Hindlimb muscle (tissue), 1 donor: ENCODE data around the gene ACOD1. TPM values are rescaled to one million over a fixed set of nuclear protein-coding genes. Genes with fewer than 3 reads are reported as not detected.
A peak's percentile ranks its signal among the peaks of the same experiment; 100 is the strongest.
"Not testable (repeated sequence)": the region's sequence is repeated elsewhere in the genome, so short reads cannot be mapped to it uniquely, and the experiment has no call there.

Source experiments
- DNase-seq: peaks from one replicate; pipeline ENCODE4 v3.0.0-alpha.2; 2013
- polyA plus RNA-seq: library from polyadenylated mRNA; unstranded; fragments of 120-200 nt; gene quantifications from one replicate; pipeline ENCODE4 v1.2.1, GENCODE V29; 2013; ENCODE audit not compliant: insufficient read length

ACOD1 gene
- polyA plus RNA-seq, 1 donor = not detected

DNA sequence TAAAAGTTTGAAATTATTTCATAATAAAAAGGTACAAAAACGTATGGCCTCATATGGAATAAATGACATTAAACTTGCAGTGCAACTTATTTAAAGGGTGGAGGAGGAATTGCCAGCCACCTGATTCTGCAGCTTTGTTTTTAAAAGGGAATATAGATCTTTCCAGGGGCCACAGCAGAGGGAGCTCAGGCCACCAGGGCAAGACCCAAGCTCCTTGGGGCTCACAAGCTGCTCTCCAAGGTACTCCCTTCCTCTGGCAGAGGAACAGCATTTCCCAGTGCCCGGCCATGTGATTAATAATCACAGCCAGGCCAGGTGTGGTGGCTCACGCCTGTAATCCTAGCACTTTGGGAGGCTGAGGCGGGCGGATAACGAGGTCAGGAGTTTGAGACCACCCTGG is 6.2 kb downstream of the ACOD1 start:
- no peak for DNase-seq

- DNase-seq = no peak
Observed at GRCh38 chr13:76955193-76955592, 6.9 kb downstream of the ACOD1 start.

- no peak for DNase-seq
Observed at GRCh38 chr13:76955661-76956060, 7.3 kb downstream of the ACOD1 start.

DNA sequence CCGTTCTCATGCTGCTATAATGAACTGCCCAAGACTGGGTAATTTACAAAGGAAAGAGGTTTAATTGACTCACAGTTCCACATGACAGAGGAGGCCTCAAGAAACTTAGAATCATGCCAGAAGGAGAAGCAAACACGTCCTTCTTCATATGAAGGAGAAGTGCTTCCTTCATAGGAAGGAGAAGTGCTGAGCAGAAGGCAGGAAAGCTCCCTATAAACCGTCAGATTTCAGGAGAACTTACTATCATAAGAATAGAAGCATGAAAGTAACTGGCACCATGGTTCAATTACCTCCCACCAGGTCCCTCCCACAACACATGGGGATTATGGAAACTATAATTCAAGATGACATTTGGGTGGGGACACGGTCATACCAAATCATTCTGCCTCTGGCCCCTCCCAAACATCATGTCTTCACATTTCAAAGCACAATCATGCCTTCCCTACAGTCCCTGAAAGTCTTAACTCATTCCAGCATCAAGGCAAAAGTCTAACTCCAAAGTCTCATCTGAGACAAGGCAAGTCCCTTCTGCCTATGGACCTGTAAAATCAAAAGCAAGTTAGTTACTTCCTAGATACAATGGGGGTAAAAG is 10.6 kb downstream of the ACOD1 start:
- DNase-seq = no peak

- DNase-seq = not testable (repeated sequence)
Observed at GRCh38 chr13:76959734-76960133, 11.4 kb downstream of the ACOD1 start.

- peak; percentile 83 for DNase-seq
Observed at GRCh38 chr13:76965759-76966421, 17.6 kb downstream of the ACOD1 start.

GRCh38 chr13:76967031-76967430 is 18.7 kb downstream of the ACOD1 start:
- DNase-seq = no peak

- DNase-seq = no peak
Observed at GRCh38 chr13:76968041-76968440, 19.7 kb downstream of the ACOD1 start.

- no peak for DNase-seq
Observed at GRCh38 chr13:76969488-76970365, 21.4 kb downstream of the ACOD1 start.

GRCh38 chr13:76971215-76971614 is 22.9 kb downstream of the ACOD1 start:
- DNase-seq = no peak

- DNase-seq = no peak
Observed at GRCh38 chr13:76971851-76972829, 23.8 kb downstream of the ACOD1 start.

GRCh38 chr13:76973920-76974617 is 25.8 kb downstream of the ACOD1 start:
- no peak for DNase-seq

DNA sequence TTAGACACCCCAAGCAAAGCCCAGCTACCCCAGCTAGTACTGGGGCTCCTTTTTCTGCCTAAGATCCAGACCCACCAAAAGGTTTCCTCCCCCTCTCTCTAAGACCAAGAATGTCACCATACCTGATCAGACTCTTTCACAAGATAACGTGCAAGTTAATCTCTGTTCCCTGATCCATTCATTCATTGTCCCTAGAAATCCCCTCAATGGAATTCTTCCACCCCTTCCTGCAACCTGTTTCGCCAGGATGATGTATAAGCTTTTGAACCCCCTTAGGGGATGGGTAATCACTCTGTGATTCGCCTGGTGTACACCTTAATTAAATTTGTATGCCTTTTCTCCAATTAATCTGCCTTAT is 26.3 kb downstream of the ACOD1 start:
- DNase-seq = no peak

DNA sequence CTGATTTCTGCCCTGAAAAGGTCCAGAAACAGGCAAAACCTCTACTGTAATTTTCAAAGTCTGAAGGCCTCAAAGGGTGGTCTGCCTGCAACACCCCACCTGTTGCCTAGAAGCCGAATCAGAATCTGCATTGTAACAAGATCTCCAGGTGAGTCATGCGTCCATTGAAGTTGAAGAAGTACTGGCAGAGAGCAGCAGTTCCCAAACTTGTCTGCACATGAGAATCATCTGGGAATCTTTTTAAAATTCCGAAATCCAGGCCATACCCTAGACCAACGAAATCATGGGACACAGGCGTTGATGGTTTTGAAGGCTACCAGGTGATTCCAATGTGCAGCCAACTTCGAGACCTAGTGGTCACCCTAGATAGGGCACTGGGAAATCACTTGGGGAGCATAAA is 27.6 kb downstream of the ACOD1 start:
- no peak for DNase-seq

GRCh38 chr13:76976490-76976889 is 28.2 kb downstream of the ACOD1 start:
- DNase-seq = no peak

DNA sequence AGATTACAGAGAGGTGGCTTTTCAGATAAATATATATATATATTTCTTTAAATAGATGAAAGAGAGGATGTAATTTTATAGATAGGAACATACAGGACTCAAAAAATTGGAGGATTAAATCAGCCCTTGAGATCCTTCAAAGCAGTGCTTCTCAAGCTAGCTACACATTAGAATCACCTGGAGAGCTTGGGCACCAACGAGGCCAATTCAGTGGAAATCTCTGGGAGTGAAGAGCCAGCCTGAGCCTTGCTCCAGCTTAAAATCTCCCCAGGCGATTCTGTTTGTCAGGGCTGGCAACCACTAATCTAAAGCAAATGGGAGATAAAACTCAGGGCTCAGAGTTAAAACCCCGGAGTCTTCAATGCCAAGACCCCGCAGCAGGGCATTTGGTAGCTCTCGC is 28.6 kb downstream of the ACOD1 start:
- no peak for DNase-seq

- peak; percentile 83 for DNase-seq
Observed at GRCh38 chr13:76980075-76980718, 31.9 kb downstream of the ACOD1 start.

GRCh38 chr13:76982061-76982460 is 33.8 kb downstream of the ACOD1 start:
- no peak for DNase-seq

GRCh38 chr13:76983676-76984075 is 35.4 kb downstream of the ACOD1 start:
- no peak for DNase-seq

GRCh38 chr13:76991432-76991795 is 43.1 kb downstream of the ACOD1 start:
- no peak for DNase-seq

DNA sequence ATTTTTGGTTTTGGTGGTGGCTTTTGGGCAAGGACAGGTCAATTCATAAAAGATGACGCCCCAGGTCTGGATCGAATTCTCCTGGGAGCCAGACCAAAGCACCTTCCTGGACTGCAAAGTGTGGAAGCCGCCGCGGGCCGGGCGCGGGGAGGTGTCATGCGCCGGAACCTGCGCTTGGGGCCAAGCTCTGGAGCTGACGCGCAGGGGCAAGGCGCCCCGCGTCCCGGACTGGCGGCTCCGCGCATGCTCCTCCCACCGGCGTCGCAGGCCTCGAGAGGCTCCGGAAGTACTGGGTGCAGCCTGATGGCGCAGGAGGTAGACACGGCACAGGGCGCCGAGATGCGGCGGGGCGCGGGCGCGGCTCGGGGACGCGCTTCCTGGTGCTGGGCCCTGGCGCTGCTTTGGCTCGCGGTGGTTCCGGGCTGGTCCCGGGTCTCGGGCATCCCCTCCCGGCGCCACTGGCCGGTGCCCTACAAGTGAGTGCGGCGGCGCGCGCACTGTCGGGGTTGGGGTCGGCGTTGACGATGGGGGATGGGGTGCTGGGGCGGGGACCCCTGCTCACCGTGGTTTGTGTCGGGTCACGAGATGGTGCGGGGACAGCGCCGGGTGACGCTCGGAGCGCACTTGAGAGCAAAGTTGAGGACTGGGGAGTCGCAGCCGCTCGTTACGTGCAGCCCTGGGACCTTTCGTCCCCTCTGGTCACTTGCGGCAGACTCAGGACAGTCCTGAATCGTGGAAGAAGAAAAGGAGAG is 43.7 kb downstream of the ACOD1 start, which contains the start of gene CLN5:
Gene CLN5, plus strand, starts transcription at position 286 of the 752 bp plus-strand sequence. Its CDS starts 18 bp downstream, at position 304.
- peak; percentile 91 for DNase-seq
